CD4-positive, alpha-beta memory T cell (primary cell): Measurements from ENCODE around the gene IFNA5. TPM values are rescaled to one million over a fixed set of nuclear protein-coding genes. Genes with fewer than 3 reads are reported as not detected.

Experiments
- CTCF ChIA-PET: fragments of 350-600 bp; sonication (Branson Sonifier 250); formaldehyde crosslinking; loops from one replicate; lab custom pipeline; 2021; ENCODE audit warnings: inconsistent platforms; ENCODE audit not compliant: partially characterized antibody; lab: Charles Lee
- POLR2A ChIA-PET: fragments of 350-600 bp; sonication (Branson Sonifier 250); formaldehyde crosslinking; loops from one replicate; lab custom pipeline; 2021; ENCODE audit not compliant: partially characterized antibody; lab: Charles Lee
- DNase-seq, 5 donors: peaks; one replicate each; pipeline versions ENCODE4 v3.0.0 to v3.0.0-alpha.2; 2020 to 2022; ENCODE audit warnings: mixed read lengths in 1 of 5
- H3K27ac ChIP-seq: one replicate; pipeline ENCODE4 v1.7.0; 2013; ENCODE audit warnings: low read depth, low read length
- H3K27me3 ChIP-seq: 2 replicates; pipeline ENCODE4 v1.7.0; 2013; ENCODE audit warnings: mild to moderate bottlenecking, low read length, moderate library complexity; ENCODE audit not compliant: insufficient read depth
- H3K36me3 ChIP-seq: 2 replicates; pipeline ENCODE4 v1.7.0; 2013; ENCODE audit warnings: mild to moderate bottlenecking, low read length, moderate library complexity; ENCODE audit not compliant: insufficient read depth
- H3K4me1 ChIP-seq: 2 replicates; pipeline ENCODE4 v1.7.0; 2013; ENCODE audit warnings: mild to moderate bottlenecking, low read length, moderate library complexity; ENCODE audit not compliant: insufficient read depth
- H3K4me3 ChIP-seq, 2 donors: one replicate each; pipeline ENCODE4 v1.7.0; 2013; ENCODE audit warnings: low read length in 2 of 2, mild to moderate bottlenecking in 1 of 2
- H3K9me3 ChIP-seq, 2 donors: one replicate each; pipeline ENCODE4 v1.7.0; 2013; ENCODE audit warnings: low read length in 2 of 2, control low read depth in 1 of 2; ENCODE audit not compliant: control insufficient read depth in 1 of 2
- H3K27ac Mint-ChIP-seq, 7 donors: one replicate each; pipeline ENCODE4 v1.8.0; 2020 to 2021; ENCODE audit warnings: mixed read lengths in 7 of 7, mild to moderate bottlenecking in 6 of 7, inconsistent platforms in 3 of 7, moderate library complexity in 3 of 7
- H3K27me3 Mint-ChIP-seq, 2 donors: one replicate each; pipeline ENCODE4 v1.8.0; 2020 to 2021; ENCODE audit warnings: mixed read lengths in 2 of 2
- H3K36me3 Mint-ChIP-seq, 2 donors: one replicate each; pipeline ENCODE4 v1.8.0; 2020 to 2021; ENCODE audit warnings: mixed read lengths in 2 of 2, inconsistent platforms in 1 of 2, mild to moderate bottlenecking in 1 of 2
- H3K4me1 Mint-ChIP-seq, 4 donors: one replicate each; pipeline ENCODE4 v1.8.0; 2020 to 2021; ENCODE audit warnings: mixed read lengths in 4 of 4, mild to moderate bottlenecking in 1 of 4
- H3K4me3 Mint-ChIP-seq, 8 donors: one replicate each; pipeline ENCODE4 v1.8.0; 2020 to 2021; ENCODE audit warnings: mixed read lengths in 8 of 8, mild to moderate bottlenecking in 7 of 8, moderate library complexity in 6 of 8, inconsistent platforms in 3 of 8
- H3K9me3 Mint-ChIP-seq, 8 donors: one replicate each; pipeline ENCODE4 v1.8.0; 2020 to 2021; ENCODE audit warnings: mixed read lengths in 8 of 8, mild to moderate bottlenecking in 5 of 8, inconsistent platforms in 3 of 8, moderate library complexity in 1 of 8
- intact Hi-C: fragments of 100-400 bp; cut with micrococcal nuclease; formaldehyde crosslinking; loops from one replicate; pipeline ENCODE4 v1.15.1; 2023
- polyA plus RNA-seq, 2 donors: library from polyadenylated mRNA; unstranded; fragments of 300-500 nt; fragmentation: Illumina TruSeq; gene quantifications; one replicate each; pipeline ENCODE4 v1.2.3, GENCODE V29; 2021
- total RNA-seq, 2 experiments: library from RNA; stranded (reverse); gene quantifications; one replicate each; pipeline ENCODE4 v1.2.3, GENCODE V29; 2021

Gene IFNA5
- total and polyA plus RNA-seq, 4 experiments from 2014 or later: not detected

GRCh38 chr9:21317956-21318923 lies 13.1 kb upstream of the IFNA5 start:
- peak overlapping the region in 6 of 7 donors; percentile 17 to 87 (median 70) for H3K27ac Mint-ChIP-seq
- Histone ChIP-seq H3K4me3 (no peak overlapping the region), H3K27me3 (no peaks in the 10 kb centered on the region), H3K36me3 (no peaks in the 10 kb centered on the region), H3K27ac (no peak overlapping the region), H3K4me1 (no peaks in the 10 kb centered on the region), H3K9me3 (no peaks in the 10 kb centered on the region)
- CTCF ChIA-PET: interaction anchor here (0.6 to 12.4 kb wide), 24 partner anchors 8 to 1208 kb away, joined by 3 to 227 read pairs (median 4); partner anchors contain the start of gene KLHL9
- peaks cover 0 to 5% (median 3%) of the 10 kb centered on the region in 4 donors for H3K4me1 Mint-ChIP-seq
- no peaks in the 10 kb centered on the region for H3K9me3 Mint-ChIP-seq
- intact Hi-C loops: loop anchor here (1.0 to 2.0 kb wide), 4 partner anchors 78 to 471 kb away; no protein-coding TSS in a partner anchor
- peaks cover 6 to 23% of the 10 kb centered on the region in 2 donors for H3K36me3 Mint-ChIP-seq
- H3K4me3 Mint-ChIP-seq: no peak overlapping the region
- H3K27me3 Mint-ChIP-seq: no peaks in the 10 kb centered on the region
- DNase-seq: peak; percentile 17 to 40 (median 33)
- POLR2A ChIA-PET: interaction anchor here (0.6 to 1.5 kb wide), 3 partner anchors 16 to 319 kb away, joined by 3 to 5 read pairs (median 4); no protein-coding TSS in a partner anchor

- H3K36me3 Mint-ChIP-seq: peaks cover 0 to 12% of the 10 kb centered on the region in 2 donors
- no peak overlapping the region for H3K4me3 Mint-ChIP-seq
- H3K27ac Mint-ChIP-seq: no peak overlapping the region
- Histone ChIP-seq H3K4me1 (no peaks in the 10 kb centered on the region), H3K27ac (no peak overlapping the region), H3K36me3 (no peaks in the 10 kb centered on the region), H3K4me3 (no peak overlapping the region), H3K9me3 (no peaks in the 10 kb centered on the region), H3K27me3 (no peaks in the 10 kb centered on the region)
- POLR2A ChIA-PET: no interaction called here
- no peak for DNase-seq
- peaks cover 0 to 5% (median 3%) of the 10 kb centered on the region in 4 donors for H3K4me1 Mint-ChIP-seq
- no peaks in the 10 kb centered on the region for H3K9me3 Mint-ChIP-seq
- CTCF ChIA-PET: interaction anchor here (0.6 to 12.4 kb wide), 3 partner anchors 9 to 474 kb away, joined by 3 to 227 read pairs (median 3); no protein-coding TSS in a partner anchor
- H3K27me3 Mint-ChIP-seq: no peaks in the 10 kb centered on the region
- intact Hi-C loops: no loop called here
These were observed 11.7 kb upstream of the IFNA5 start for GRCh38 chr9:21316860-21317259.

GRCh38 chr9:21316032-21316842 lies 11.1 kb upstream of the IFNA5 start:
- Histone ChIP-seq H3K4me3 (no peak overlapping the region), H3K27me3 (no peaks in the 10 kb centered on the region), H3K9me3 (no peaks in the 10 kb centered on the region), H3K36me3 (no peaks in the 10 kb centered on the region), H3K4me1 (no peaks in the 10 kb centered on the region), H3K27ac (no peak overlapping the region)
- Mint-ChIP-seq H3K4me1 (peaks cover 0 to 5% (median 3%) of the 10 kb centered on the region in 4 donors), H3K4me3 (no peak overlapping the region), H3K9me3 (no peaks in the 10 kb centered on the region), H3K36me3 (peaks cover 0 to 6% of the 10 kb centered on the region in 2 donors), H3K27ac (no peak overlapping the region), H3K27me3 (peaks cover 0 to 1% of the 10 kb centered on the region in 2 donors)
- intact Hi-C loops: no loop called here
- CTCF ChIA-PET: interaction anchor here (0.6 to 12.4 kb wide), 6 partner anchors 10 to 474 kb away, joined by 3 to 227 read pairs (median 3); no protein-coding TSS in a partner anchor
- POLR2A ChIA-PET: interaction anchor here (0.7 kb wide), 1 partner anchor 931 kb away, joined by 3 read pairs; no protein-coding TSS in a partner anchor
- no peak for DNase-seq

- Histone ChIP-seq H3K36me3 (no peaks in the 10 kb centered on the region), H3K4me3 (no peak overlapping the region), H3K27me3 (no peaks in the 10 kb centered on the region), H3K4me1 (no peaks in the 10 kb centered on the region), H3K9me3 (no peaks in the 10 kb centered on the region), H3K27ac (no peak overlapping the region)
- no peak for DNase-seq
- ChIA-PET POLR2A (no interaction called here), CTCF (interaction anchor here (1.2 to 1.6 kb wide), 4 partner anchors 9 to 84 kb away, joined by 3 to 7 read pairs (median 6); no protein-coding TSS in a partner anchor)
- Mint-ChIP-seq H3K9me3 (no peaks in the 10 kb centered on the region), H3K27me3 (peaks cover 0 to 3% of the 10 kb centered on the region in 2 donors), H3K27ac (no peak overlapping the region), H3K36me3 (no peaks in the 10 kb centered on the region), H3K4me3 (no peak overlapping the region), H3K4me1 (peaks cover 0 to 5% (median 3%) of the 10 kb centered on the region in 4 donors)
- intact Hi-C loops: no loop called here
These were observed 9.0 kb upstream of the IFNA5 start for GRCh38 chr9:21314152-21314551.

- Histone ChIP-seq H3K36me3 (no peaks in the 10 kb centered on the region), H3K9me3 (no peaks in the 10 kb centered on the region), H3K27me3 (no peaks in the 10 kb centered on the region), H3K4me3 (no peak overlapping the region), H3K4me1 (no peaks in the 10 kb centered on the region), H3K27ac (no peak overlapping the region)
- Mint-ChIP-seq H3K9me3 (no peaks in the 10 kb centered on the region), H3K4me1 (no peaks in the 10 kb centered on the region), H3K27ac (no peak overlapping the region), H3K4me3 (no peak overlapping the region), H3K27me3 (peaks cover 7% of the 10 kb centered on the region in 2 donors), H3K36me3 (no peaks in the 10 kb centered on the region)
- DNase-seq: no peak
- ChIA-PET CTCF (no interaction called here), POLR2A (no interaction called here)
- intact Hi-C loops: no loop called here
These were observed 6.8 kb upstream of the IFNA5 start for GRCh38 chr9:21311889-21312288.

- no peaks in the 10 kb centered on the region for H3K27me3 ChIP-seq
- H3K27ac ChIP-seq: no peak overlapping the region
- CTCF ChIA-PET: interaction anchor here (1.5 kb wide), 1 partner anchor 43 kb away, joined by 3 read pairs; no protein-coding TSS in a partner anchor
- no peaks in the 10 kb centered on the region for H3K36me3 ChIP-seq
- Mint-ChIP-seq H3K9me3 (peaks cover 0 to 10% (median 0%) of the 10 kb centered on the region in 8 donors), H3K4me1 (peaks cover 0 to 2% (median under 1%) of the 10 kb centered on the region in 4 donors), H3K4me3 (no peak overlapping the region), H3K27me3 (peaks cover 11 to 22% of the 10 kb centered on the region in 2 donors), H3K36me3 (no peaks in the 10 kb centered on the region), H3K27ac (no peak overlapping the region)
- no peaks in the 10 kb centered on the region for H3K4me1 ChIP-seq
- no peak for DNase-seq
- no peak overlapping the region for H3K4me3 ChIP-seq
- intact Hi-C loops: no loop called here
- H3K9me3 ChIP-seq: no peaks in the 10 kb centered on the region
- POLR2A ChIA-PET: no interaction called here
These were observed 9.1 kb downstream of the IFNA5 start for GRCh38 chr9:21295992-21296391.
